K562 (cell line): Measurements from ENCODE around the gene LEPR. TPM values are rescaled to one million over a fixed set of nuclear protein-coding genes. Genes with fewer than 3 reads are reported as not detected.
A peak's percentile ranks its signal among the peaks of the same experiment; 100 is the strongest.

Experiments
- ETV1 ChIP-seq: fragments of 450-650 bp; conservative IDR thresholded peaks from 2 replicates; pipeline ENCODE4 v1.6.1; 2016; ENCODE audit warnings: missing genetic modification characterization, control low read depth, low read depth, missing compliant biosample characterization
- FIP1L1 ChIP-seq: fragments of 200-400 bp; formaldehyde crosslinking; IDR thresholded peaks from 2 replicates; pipeline ENCODE4 v1.6.1; 2018; ENCODE audit warnings: mild to moderate bottlenecking, low read depth, low read length; ENCODE audit not compliant: poor library complexity, severe bottlenecking
- KLF13 ChIP-seq: fragments of 450-650 bp; IDR thresholded peaks from 2 replicates; pipeline ENCODE4 v1.6.1; 2016; ENCODE audit warnings: missing genetic modification characterization, low read depth, mild to moderate bottlenecking, missing compliant biosample characterization, moderate library complexity, borderline replicate concordance
- POLR2B ChIP-seq: fragments of 450-650 bp; IDR thresholded peaks from 2 replicates; pipeline ENCODE4 v1.6.1; 2018; ENCODE audit warnings: low read depth; ENCODE audit not compliant: partially characterized antibody
- RAD21 ChIP-seq, 2 experiments: fragments of 250-450 bp in 1 of 2; fragments of 450-650 bp in 1 of 2; sonication (Bioruptor Pico) in 1 of 2; formaldehyde crosslinking in 1 of 2; IDR thresholded peaks in 1 of 2; conservative IDR thresholded peaks in 1 of 2; 2 replicates each; pipeline versions ENCODE4 v1.4.0 to v1.8.0; 2020 to 2022; ENCODE audit warnings: mild to moderate bottlenecking in 2 of 2, moderate library complexity in 1 of 2
- SLC30A9 ChIP-seq: fragments of 250-450 bp; sonication (Bioruptor Pico); IDR thresholded peaks from 2 replicates; pipeline ENCODE4 v1.8.0; 2022; ENCODE audit warnings: mild to moderate bottlenecking, moderate library complexity
- TEAD1 ChIP-seq, 2 experiments: fragments of 450-650 bp in 1 of 2; sonication (generic) in 1 of 2; formaldehyde crosslinking; IDR thresholded peaks; 2 replicates each; pipeline versions ENCODE4 v1.4.0 to v1.8.0; 2020 to 2022; ENCODE audit warnings: mild to moderate bottlenecking in 2 of 2, missing genetic modification reagents in 1 of 2
- polyA plus RNA-seq, 8 experiments: library from polyadenylated mRNA; depleted of rRNA in 4 of 8; stranded (reverse) in 5 of 8; unstranded in 3 of 8; fragments of >200 nt; fragmentation: Nextera tagmentation in 2 of 8; fragmentation: Illumina TruSeq in 1 of 8; extraction: Ambion mirVana in 2 of 8; extraction: Trizol in 1 of 8; gene quantifications; 2 replicates each; pipeline versions ENCODE4 v1.2.1 to v1.2.3, GENCODE V29; 2011 to 2014; ENCODE audit warnings: inconsistent platforms in 1 of 8, missing spikeins in 1 of 8
- total RNA-seq, 7 experiments: library from RNA; depleted of rRNA in 6 of 7; stranded (reverse); fragments of >200 nt in 6 of 7; fragmentation: Illumina TruSeq in 2 of 7; extraction: Trizol in 2 of 7; gene quantifications; 2 replicates each; pipeline versions ENCODE4 v1.2.1 to v1.2.3, GENCODE V29; 2011 to 2021; ENCODE audit warnings: low replicate concordance in 1 of 7
- TF ChIP-seq, protein P1 (sequence below), 2 experiments: fragments of 200-800 bp in 1 of 2; sonication (Bioruptor generic) in 1 of 2; sonication (generic) in 1 of 2; formaldehyde crosslinking in 1 of 2; IDR thresholded peaks in 1 of 2; conservative IDR thresholded peaks in 1 of 2; 2 replicates each; pipeline versions ENCODE4 v1.5.0 to v1.6.1; 2016 to 2020; ENCODE audit warnings: missing compliant biosample characterization in 1 of 2, missing genetic modification characterization in 1 of 2, missing genetic modification reagents in 1 of 2
- TF ChIP-seq, protein P2 (sequence below), 3 experiments: fragments of 200-800 bp in 1 of 3; sonication (Bioruptor generic) in 1 of 3; sonication (generic) in 1 of 3; formaldehyde crosslinking in 1 of 3; IDR thresholded peaks; 2 replicates each; pipeline versions ENCODE4 v1.6.1 to v1.8.0; 2016 to 2022; ENCODE audit warnings: mild to moderate bottlenecking in 2 of 3, missing compliant biosample characterization in 2 of 3, missing genetic modification characterization in 2 of 3, missing genetic modification reagents in 1 of 3
- TF ChIP-seq, protein P3 (sequence below), 2 experiments: fragments of 450-650 bp; IDR thresholded peaks; 2 replicates each; pipeline ENCODE4 v1.6.1; 2018; ENCODE audit warnings: mild to moderate bottlenecking in 2 of 2, low read depth in 1 of 2; ENCODE audit not compliant: partially characterized antibody in 2 of 2
- TF ChIP-seq, protein P4 (sequence below), 2 experiments: fragments of 450-650 bp; conservative IDR thresholded peaks; 2 replicates each; pipeline ENCODE4 v1.6.1; 2017; ENCODE audit warnings: mild to moderate bottlenecking in 2 of 2, moderate library complexity in 2 of 2

LEPR gene
- total and polyA plus RNA-seq, 9 of the 15 experiments (the other 6 are each of a cell fraction or from before 2014, with no cell fraction given): 12.2 to 111 (median 43.1) TPM

DNA sequence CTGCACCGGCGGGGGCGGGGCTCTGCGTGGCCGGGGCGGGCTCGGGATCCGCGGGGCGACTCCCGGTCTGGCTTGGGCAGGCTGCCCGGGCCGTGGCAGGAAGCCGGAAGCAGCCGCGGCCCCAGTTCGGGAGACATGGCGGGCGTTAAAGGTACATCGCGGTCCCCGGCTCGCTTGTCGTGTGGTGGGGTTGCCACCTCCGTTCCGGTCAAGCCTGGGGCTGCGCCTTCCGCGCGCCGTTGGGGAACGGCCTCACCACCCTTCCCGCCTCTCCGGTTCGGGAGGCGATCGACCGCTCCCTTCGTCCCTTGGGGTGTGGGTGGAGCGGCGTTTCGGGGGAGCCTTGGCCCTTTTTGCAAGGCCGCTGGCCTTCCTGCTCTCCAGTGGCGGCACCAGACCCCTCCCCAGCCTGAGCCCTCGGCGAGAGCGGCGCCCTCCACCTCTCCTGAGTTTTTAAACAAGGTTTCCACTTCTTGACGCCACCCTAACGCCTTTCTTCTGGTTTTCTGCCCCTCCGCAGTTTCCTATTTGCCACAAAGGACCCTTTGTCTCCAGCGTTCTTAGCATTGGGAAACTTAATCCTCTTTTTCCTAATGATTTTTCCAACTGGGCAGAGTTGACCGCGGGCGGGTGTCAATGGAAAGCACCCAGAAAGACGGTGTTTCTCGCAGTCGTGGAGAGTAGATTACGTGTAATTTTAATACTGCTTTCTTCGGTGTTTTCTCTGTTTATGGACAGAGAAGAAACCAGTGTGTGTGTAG lies at the start of gene LEPR, which contains the start of gene LEPROT (continued):
- TF ChIP-seq, protein P1, sequence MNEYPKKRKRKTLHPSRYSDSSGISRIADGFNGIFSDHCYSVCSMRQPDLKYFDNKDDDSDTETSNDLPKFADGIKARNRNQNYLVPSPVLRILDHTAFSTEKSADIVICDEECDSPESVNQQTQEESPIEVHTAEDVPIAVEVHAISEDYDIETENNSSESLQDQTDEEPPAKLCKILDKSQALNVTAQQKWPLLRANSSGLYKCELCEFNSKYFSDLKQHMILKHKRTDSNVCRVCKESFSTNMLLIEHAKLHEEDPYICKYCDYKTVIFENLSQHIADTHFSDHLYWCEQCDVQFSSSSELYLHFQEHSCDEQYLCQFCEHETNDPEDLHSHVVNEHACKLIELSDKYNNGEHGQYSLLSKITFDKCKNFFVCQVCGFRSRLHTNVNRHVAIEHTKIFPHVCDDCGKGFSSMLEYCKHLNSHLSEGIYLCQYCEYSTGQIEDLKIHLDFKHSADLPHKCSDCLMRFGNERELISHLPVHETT (CRISPR knock-in tag; conservative IDR thresholded peaks at IDR 0.05 in 1 of 2, IDR thresholded peaks at IDR 0.05 in 1 of 2): peak in 1 of 2 experiments; percentile 100; a peak in 2 of 4 replicates
- TF ChIP-seq TEAD1 (CRISPR knock-in tag; IDR thresholded peaks at IDR 0.05) (peak in 1 of 2 experiments; percentile 83; a peak in 1 of 4 replicates), ETV1 (tag) (peak; percentile 83), FIP1L1 (peak; percentile 67), SLC30A9 (no peak), RAD21 (CRISPR knock-in tag; conservative IDR thresholded peaks at IDR 0.05 in 1 of 2, IDR thresholded peaks at IDR 0.05 in 1 of 2) (no peak), POLR2B (peak; percentile 84), KLF13 (tag) (peak; percentile 65; the same call in 1 of the 2 replicates)
- TF ChIP-seq, protein P2, sequence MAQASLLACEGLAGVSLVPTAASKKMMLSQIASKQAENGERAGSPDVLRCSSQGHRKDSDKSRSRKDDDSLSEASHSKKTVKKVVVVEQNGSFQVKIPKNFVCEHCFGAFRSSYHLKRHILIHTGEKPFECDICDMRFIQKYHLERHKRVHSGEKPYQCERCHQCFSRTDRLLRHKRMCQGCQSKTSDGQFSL (CRISPR knock-in tag; IDR thresholded peaks at IDR 0.05): 0 out of 2 replicates have a peak, but pooled peaks have one; percentile 46
- TF ChIP-seq, protein P2 (tag; IDR thresholded peaks at IDR 0.05): no peak
- TF ChIP-seq, protein P3, sequence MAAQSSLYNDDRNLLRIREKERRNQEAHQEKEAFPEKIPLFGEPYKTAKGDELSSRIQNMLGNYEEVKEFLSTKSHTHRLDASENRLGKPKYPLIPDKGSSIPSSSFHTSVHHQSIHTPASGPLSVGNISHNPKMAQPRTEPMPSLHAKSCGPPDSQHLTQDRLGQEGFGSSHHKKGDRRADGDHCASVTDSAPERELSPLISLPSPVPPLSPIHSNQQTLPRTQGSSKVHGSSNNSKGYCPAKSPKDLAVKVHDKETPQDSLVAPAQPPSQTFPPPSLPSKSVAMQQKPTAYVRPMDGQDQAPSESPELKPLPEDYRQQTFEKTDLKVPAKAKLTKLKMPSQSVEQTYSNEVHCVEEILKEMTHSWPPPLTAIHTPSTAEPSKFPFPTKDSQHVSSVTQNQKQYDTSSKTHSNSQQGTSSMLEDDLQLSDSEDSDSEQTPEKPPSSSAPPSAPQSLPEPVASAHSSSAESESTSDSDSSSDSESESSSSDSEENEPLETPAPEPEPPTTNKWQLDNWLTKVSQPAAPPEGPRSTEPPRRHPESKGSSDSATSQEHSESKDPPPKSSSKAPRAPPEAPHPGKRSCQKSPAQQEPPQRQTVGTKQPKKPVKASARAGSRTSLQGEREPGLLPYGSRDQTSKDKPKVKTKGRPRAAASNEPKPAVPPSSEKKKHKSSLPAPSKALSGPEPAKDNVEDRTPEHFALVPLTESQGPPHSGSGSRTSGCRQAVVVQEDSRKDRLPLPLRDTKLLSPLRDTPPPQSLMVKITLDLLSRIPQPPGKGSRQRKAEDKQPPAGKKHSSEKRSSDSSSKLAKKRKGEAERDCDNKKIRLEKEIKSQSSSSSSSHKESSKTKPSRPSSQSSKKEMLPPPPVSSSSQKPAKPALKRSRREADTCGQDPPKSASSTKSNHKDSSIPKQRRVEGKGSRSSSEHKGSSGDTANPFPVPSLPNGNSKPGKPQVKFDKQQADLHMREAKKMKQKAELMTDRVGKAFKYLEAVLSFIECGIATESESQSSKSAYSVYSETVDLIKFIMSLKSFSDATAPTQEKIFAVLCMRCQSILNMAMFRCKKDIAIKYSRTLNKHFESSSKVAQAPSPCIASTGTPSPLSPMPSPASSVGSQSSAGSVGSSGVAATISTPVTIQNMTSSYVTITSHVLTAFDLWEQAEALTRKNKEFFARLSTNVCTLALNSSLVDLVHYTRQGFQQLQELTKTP (IDR thresholded peaks at IDR 0.05; ENCODE audit: low read depth in 1 of 2, partially characterized antibody in 2 of 2): peak; percentile 21 to 27
- TF ChIP-seq, protein P4, sequence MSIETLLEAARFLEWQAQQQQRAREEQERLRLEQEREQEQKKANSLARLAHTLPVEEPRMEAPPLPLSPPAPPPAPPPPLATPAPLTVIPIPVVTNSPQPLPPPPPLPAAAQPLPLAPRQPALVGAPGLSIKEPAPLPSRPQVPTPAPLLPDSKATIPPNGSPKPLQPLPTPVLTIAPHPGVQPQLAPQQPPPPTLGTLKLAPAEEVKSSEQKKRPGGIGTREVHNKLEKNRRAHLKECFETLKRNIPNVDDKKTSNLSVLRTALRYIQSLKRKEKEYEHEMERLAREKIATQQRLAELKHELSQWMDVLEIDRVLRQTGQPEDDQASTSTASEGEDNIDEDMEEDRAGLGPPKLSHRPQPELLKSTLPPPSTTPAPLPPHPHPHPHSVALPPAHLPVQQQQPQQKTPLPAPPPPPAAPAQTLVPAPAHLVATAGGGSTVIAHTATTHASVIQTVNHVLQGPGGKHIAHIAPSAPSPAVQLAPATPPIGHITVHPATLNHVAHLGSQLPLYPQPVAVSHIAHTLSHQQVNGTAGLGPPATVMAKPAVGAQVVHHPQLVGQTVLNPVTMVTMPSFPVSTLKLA (conservative IDR thresholded peaks at IDR 0.05): peak; percentile 31 to 58; a peak in 3 of 4 replicates
